Measurements from ENCODE around the gene C3.

- TF ChIP-seq CHD2 (IDR thresholded peaks at IDR 0.05; ENCODE audit: low read length, partially characterized antibody): no peak
- no peak for TF ChIP-seq CBX8 (IDR thresholded peaks at IDR 0.05)
- no peak for TF ChIP-seq SMC3 (IDR thresholded peaks at IDR 0.05)
- TF ChIP-seq, protein P1, sequence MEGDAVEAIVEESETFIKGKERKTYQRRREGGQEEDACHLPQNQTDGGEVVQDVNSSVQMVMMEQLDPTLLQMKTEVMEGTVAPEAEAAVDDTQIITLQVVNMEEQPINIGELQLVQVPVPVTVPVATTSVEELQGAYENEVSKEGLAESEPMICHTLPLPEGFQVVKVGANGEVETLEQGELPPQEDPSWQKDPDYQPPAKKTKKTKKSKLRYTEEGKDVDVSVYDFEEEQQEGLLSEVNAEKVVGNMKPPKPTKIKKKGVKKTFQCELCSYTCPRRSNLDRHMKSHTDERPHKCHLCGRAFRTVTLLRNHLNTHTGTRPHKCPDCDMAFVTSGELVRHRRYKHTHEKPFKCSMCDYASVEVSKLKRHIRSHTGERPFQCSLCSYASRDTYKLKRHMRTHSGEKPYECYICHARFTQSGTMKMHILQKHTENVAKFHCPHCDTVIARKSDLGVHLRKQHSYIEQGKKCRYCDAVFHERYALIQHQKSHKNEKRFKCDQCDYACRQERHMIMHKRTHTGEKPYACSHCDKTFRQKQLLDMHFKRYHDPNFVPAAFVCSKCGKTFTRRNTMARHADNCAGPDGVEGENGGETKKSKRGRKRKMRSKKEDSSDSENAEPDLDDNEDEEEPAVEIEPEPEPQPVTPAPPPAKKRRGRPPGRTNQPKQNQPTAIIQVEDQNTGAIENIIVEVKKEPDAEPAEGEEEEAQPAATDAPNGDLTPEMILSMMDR (IDR thresholded peaks at IDR 0.05): no peak
- TF ChIP-seq POLR2A (IDR thresholded peaks at IDR 0.05; ENCODE audit: low read length): no peak
- TF ChIP-seq RNF2 (IDR thresholded peaks at IDR 0.05; ENCODE audit: borderline replicate concordance, low read depth): no peak
- no peak for TF ChIP-seq ZFP36 (IDR thresholded peaks at IDR 0.05; ENCODE audit: borderline replicate concordance, partially characterized antibody)
- TF ChIP-seq HOXB13 (CRISPR knock-in tag; IDR thresholded peaks at IDR 0.05; ENCODE audit: low read depth): no peak
- no peak for TF ChIP-seq HEYL (CRISPR knock-in tag; IDR thresholded peaks at IDR 0.05)
- TF ChIP-seq MAZ (IDR thresholded peaks at IDR 0.05; ENCODE audit: borderline replicate concordance, low read depth, low read length): no peak
- TF ChIP-seq, protein P2, sequence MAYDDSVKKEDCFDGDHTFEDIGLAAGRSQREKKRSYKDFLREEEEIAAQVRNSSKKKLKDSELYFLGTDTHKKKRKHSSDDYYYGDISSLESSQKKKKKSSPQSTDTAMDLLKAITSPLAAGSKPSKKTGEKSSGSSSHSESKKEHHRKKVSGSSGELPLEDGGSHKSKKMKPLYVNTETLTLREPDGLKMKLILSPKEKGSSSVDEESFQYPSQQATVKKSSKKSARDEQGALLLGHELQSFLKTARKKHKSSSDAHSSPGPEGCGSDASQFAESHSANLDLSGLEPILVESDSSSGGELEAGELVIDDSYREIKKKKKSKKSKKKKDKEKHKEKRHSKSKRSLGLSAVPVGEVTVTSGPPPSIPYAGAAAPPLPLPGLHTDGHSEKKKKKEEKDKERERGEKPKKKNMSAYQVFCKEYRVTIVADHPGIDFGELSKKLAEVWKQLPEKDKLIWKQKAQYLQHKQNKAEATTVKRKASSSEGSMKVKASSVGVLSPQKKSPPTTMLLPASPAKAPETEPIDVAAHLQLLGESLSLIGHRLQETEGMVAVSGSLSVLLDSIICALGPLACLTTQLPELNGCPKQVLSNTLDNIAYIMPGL (CRISPR knock-in tag; IDR thresholded peaks at IDR 0.05; ENCODE audit: borderline replicate concordance): no peak
- no peak for TF ChIP-seq POLR2AphosphoS2 (conservative IDR thresholded peaks at IDR 0.05; ENCODE audit: low read length)
- TF ChIP-seq JUNB (IDR thresholded peaks at IDR 0.05): no peak
- TF ChIP-seq NFE2L2 (conservative IDR thresholded peaks at IDR 0.05; ENCODE audit: low read length): no peak
These were observed 35.0 kb downstream of the C3 start for GRCh38 chr19:6685482-6685881.
